PFSK-1 (cell line): Measurements from ENCODE around the gene FARS2.

Source experiments
- FOXP2 ChIP-seq: optimal IDR thresholded peaks from 2 replicates; pipeline ENCODE3; 2011; ENCODE audit warnings: borderline replicate concordance, control low read depth, inconsistent platforms; ENCODE audit not compliant: insufficient read depth; ENCODE audit errors: extremely low read length, extremely low read depth
- POLR2AphosphoS5 ChIP-seq: IDR thresholded peaks from 2 replicates; pipeline ENCODE4 v1.6.1; 2012; ENCODE audit warnings: low read depth, mild to moderate bottlenecking, control low read depth, low read length, moderate library complexity
- REST ChIP-seq, 2 experiments: IDR thresholded peaks; 2 replicates each; pipeline versions ENCODE4 v1.6.1 to v1.8.0; 2011 to 2012; ENCODE audit warnings: low read depth in 2 of 2, low read length in 2 of 2, control low read depth in 1 of 2, inconsistent platforms in 1 of 2, mild to moderate bottlenecking in 1 of 2, moderate library complexity in 1 of 2; ENCODE audit not compliant: insufficient read depth in 1 of 2
- SIN3A ChIP-seq: IDR thresholded peaks from 2 replicates; pipeline ENCODE4 v1.6.1; 2012; ENCODE audit warnings: mild to moderate bottlenecking, low read length, moderate library complexity, borderline replicate concordance; ENCODE audit not compliant: insufficient read depth
- TAF1 ChIP-seq: IDR thresholded peaks from 2 replicates; pipeline ENCODE4 v1.6.1; 2012; ENCODE audit warnings: low read length, control low read depth, borderline replicate concordance; ENCODE audit not compliant: insufficient read depth

The FARS2 gene

DNA sequence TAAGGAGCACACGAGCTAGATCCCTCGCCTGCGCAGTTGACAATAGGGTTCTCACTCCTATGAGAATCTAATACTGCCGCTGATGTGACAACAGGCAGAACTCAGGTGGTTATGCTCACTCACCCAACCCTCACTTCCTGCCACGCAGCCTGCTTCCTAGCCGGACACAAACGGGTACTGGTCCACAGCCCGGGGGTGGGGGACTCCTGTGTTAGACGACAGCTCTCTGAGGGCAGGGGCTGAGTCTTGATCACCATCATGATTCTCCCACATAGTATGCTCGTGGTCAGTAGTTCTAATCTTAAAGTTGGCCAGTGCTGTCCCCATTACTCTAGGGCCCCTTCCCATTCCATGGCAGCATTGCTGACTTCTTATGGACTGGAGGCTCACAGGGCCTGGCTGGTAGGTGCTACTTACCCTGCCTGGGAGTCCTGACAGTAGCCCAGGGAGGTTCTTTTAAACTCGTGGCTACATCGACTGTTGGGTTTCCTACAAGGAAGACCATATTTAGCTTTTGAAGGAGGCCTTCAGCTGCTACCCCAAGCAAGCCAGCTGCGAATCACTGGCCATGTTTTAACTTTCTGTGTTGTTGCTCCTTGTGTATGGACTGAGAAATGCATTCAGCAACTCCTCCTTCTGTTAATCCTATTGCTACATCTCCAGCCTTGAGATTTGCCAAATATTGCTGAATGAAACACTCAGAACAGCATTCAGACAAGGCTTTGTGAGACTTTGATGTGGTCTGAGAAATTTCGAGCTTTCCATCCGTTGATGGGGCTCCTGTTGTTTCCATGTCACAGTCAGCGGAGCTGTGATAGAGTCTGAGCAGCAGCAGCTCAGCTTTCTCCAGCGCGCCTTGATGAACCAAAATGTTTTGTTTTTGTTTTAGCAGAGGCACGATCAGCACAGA lies 445.1 kb downstream of the FARS2 start:
- TF ChIP-seq SIN3A: no peak
- TF ChIP-seq POLR2AphosphoS5: no peak
- TF ChIP-seq REST (IDR thresholded peaks at IDR 0.05; ENCODE audit: insufficient read depth in 1 of 2, low read depth in 2 of 2, low read length in 2 of 2): no peak
- no peak for TF ChIP-seq TAF1
- TF ChIP-seq FOXP2: no peak

- no peak for TF ChIP-seq SIN3A
- no peak for TF ChIP-seq POLR2AphosphoS5
- TF ChIP-seq TAF1: no peak
- no peak for TF ChIP-seq REST (IDR thresholded peaks at IDR 0.05; ENCODE audit: insufficient read depth in 1 of 2, low read depth in 2 of 2, low read length in 2 of 2)
- TF ChIP-seq FOXP2: no peak
These were observed 446.1 kb downstream of the FARS2 start for GRCh38 chr6:5707281-5708045.

GRCh38 chr6:5710516-5710915 lies 449.2 kb downstream of the FARS2 start:
- no peak for TF ChIP-seq FOXP2
- no peak for TF ChIP-seq SIN3A
- TF ChIP-seq REST (IDR thresholded peaks at IDR 0.05; ENCODE audit: insufficient read depth in 1 of 2, low read depth in 2 of 2, low read length in 2 of 2): no peak
- TF ChIP-seq TAF1: no peak
- no peak for TF ChIP-seq POLR2AphosphoS5

DNA sequence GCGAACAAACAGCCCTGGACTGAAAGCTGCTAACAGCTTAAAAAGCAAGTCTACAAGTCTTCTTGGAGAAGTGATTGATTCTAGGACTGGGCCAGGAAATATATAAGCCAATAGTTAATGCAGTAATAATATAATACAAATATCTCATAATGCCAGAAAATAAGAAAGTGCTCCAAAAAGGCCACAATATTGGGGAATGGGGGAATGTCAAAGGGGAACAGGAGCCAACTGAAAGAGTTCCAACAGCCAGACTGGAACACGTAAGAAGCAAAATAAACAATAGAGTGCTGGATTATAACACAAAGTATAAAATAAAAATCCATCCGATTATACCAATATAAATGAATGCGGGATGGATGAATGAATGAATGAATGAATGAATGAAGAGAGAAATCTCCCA lies 449.6 kb downstream of the FARS2 start:
- no peak for TF ChIP-seq POLR2AphosphoS5

DNA sequence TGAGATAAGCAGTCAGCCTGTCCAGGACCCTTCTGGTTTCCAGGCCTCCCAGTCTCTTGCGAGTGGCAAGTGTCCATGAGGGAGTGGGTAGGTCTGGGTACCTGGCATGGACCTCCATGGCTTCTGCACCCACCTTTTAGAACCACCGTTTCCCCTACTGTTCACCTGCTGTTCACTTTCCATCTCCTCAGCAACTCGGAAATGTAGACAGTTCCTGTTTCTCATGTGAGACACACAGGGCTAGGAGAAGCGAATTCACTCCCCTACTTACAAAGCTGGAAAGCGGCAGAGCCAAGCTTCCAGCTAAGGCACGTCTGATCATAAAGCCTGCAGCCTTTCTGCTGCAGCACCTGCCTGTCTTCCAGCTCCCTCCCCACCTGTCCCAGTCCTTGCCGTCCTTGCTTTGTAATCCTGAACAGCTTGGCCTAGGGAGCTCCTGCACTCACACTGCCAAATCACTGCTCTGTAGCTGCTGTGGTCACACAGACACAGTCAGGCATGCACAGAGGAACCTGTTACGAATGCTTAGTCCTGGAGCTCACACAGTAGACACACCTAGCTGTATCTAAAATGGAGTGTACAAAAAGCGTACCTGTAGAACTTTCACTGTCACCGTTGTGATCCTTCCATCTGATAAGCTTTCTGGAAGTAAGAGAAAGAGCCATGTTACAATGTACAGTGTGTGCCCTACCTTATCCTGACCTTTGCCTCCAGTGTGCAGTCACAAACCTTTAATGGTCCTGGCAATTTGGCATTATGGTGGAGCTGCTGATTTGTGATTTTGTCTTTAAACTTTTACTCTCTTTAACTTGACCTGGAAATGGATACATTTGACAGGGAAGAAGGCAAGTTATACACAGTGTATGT lies 451.3 kb downstream of the FARS2 start:
- no peak for TF ChIP-seq TAF1
- TF ChIP-seq REST (IDR thresholded peaks at IDR 0.05; ENCODE audit: insufficient read depth in 1 of 2, low read depth in 2 of 2, low read length in 2 of 2): no peak
- no peak for TF ChIP-seq SIN3A
- no peak for TF ChIP-seq FOXP2
- TF ChIP-seq POLR2AphosphoS5: no peak
